ENCODE results near the gene MKI67.
"Not testable (repeated sequence)": the region's sequence is repeated elsewhere in the genome, so short reads cannot be mapped to it uniquely, and the experiment has no call there.

Gene MKI67

GRCh38 chr10:128125944-128126764, at the start of gene MKI67:
TSS of gene MKI67 (minus strand) at chr10:128126423. CDS start at chr10:128125667, 756 bp downstream.
- peak; percentile 87 for DNase-seq

GRCh38 chr10:128174581-128175559, 48.6 kb upstream of the MKI67 start:
- no peak for DNase-seq

GRCh38 chr10:128173386-128173785, 47.2 kb upstream of the MKI67 start:
- DNase-seq: no peak

GRCh38 chr10:128172756-128173155, 46.5 kb upstream of the MKI67 start:
- no peak for DNase-seq

GRCh38 chr10:128169811-128170379, 43.7 kb upstream of the MKI67 start:
- DNase-seq: no peak

- no peak for DNase-seq
Measured at GRCh38 chr10:128167926-128168520, 41.8 kb upstream of the MKI67 start.

GRCh38 chr10:128167123-128167522, 40.9 kb upstream of the MKI67 start:
- DNase-seq: not testable (repeated sequence)

- no peak for DNase-seq
Measured at GRCh38 chr10:128166151-128166550, 39.9 kb upstream of the MKI67 start.

GRCh38 chr10:128165536-128165935, 39.3 kb upstream of the MKI67 start:
- no peak for DNase-seq

GRCh38 chr10:128163701-128164100, 37.5 kb upstream of the MKI67 start:
- DNase-seq: no peak

GRCh38 chr10:128161031-128161430, 34.8 kb upstream of the MKI67 start:
- no peak for DNase-seq

- no peak for DNase-seq
Measured at GRCh38 chr10:128160297-128160711, 34.1 kb upstream of the MKI67 start.

- no peak for DNase-seq
Measured at GRCh38 chr10:128158021-128158795, 32.0 kb upstream of the MKI67 start.

- no peak for DNase-seq
Measured at GRCh38 chr10:128156999-128157755, 31.0 kb upstream of the MKI67 start.

GRCh38 chr10:128152741-128153580, 26.7 kb upstream of the MKI67 start:
- no peak for DNase-seq

- no peak for DNase-seq
Measured at GRCh38 chr10:128151031-128151430, 24.8 kb upstream of the MKI67 start.

- no peak for DNase-seq
Measured at GRCh38 chr10:128150561-128150960, 24.3 kb upstream of the MKI67 start.

- no peak for DNase-seq
Measured at GRCh38 chr10:128150045-128150493, 23.8 kb upstream of the MKI67 start.

GRCh38 chr10:128149267-128150014, 23.2 kb upstream of the MKI67 start:
- no peak for DNase-seq

Data from NCI-H1048 (cell line).